ENCODE data around the gene PDRG1. TPM values are rescaled to one million over a fixed set of nuclear protein-coding genes. Genes with fewer than 3 reads are reported as not detected.

The PDRG1 gene
- polyA plus RNA-seq, 1 of the 3 experiments (the other 2 are of a cell fraction), result 18.9 TPM

GRCh38 chr20:31984981-31985471 lies 33.2 kb upstream of the PDRG1 start:
- ChIA-PET CTCF (interaction anchor here (1.1 to 1.3 kb wide), 2 partner anchors 12 to 16 kb away, joined by 3 to 4 read pairs; no protein-coding TSS in a partner anchor), POLR2A (no interaction called here)

GRCh38 chr20:31981784-31982183 lies 29.9 kb upstream of the PDRG1 start:
- Histone ChIP-seq H2AFZ (ENCODE audit: low read depth) (no peak overlapping the region), H3K4me3 (ENCODE audit: low read depth in 2 of 2, low read length in 1 of 2) (no peak overlapping the region)
- POLR2A ChIA-PET, result no interaction called here

More at GRCh38 chr20:31984981-31985471, 33.2 kb upstream of the PDRG1 start:
- H3K4me2 ChIP-seq, result no peak overlapping the region
- no peaks in the 10 kb centered on the region for H3K4me1 ChIP-seq (ENCODE audit: control insufficient read depth in 1 of 2, insufficient read depth in 2 of 2, low read depth in 1 of 2, low read length in 1 of 2)
- no peak overlapping the region for H3K9ac ChIP-seq
- H3K9me3 ChIP-seq, result no peaks in the 10 kb centered on the region
- H3K9me2 ChIP-seq, result no peaks in the 10 kb centered on the region
- WGBS (ENCODE audit: low lambda C conversion rate), result 30% methylated on average over 6 of the region's 6 CpGs
- no peak overlapping the region for H3K4me3 ChIP-seq (ENCODE audit: low read depth in 2 of 2, low read length in 1 of 2)
- H3K36me3 ChIP-seq (replicated peaks in 1 of 2; ENCODE audit: control insufficient read depth in 1 of 2, insufficient read depth in 2 of 2, low read length in 1 of 2), result no peaks in the 10 kb centered on the region
- H3K27ac ChIP-seq (ENCODE audit: low read depth in 2 of 2, low read length in 1 of 2), result no peak overlapping the region
- no peaks in the 10 kb centered on the region for H3F3A ChIP-seq (replicated peaks; ENCODE audit: insufficient read depth)
- no peak overlapping the region for H2AFZ ChIP-seq (ENCODE audit: low read depth)
- H3K79me2 ChIP-seq (ENCODE audit: insufficient read depth), result no peaks in the 10 kb centered on the region
- no peaks in the 10 kb centered on the region for H4K20me1 ChIP-seq (ENCODE audit: insufficient read depth)
- no peak for DNase-seq
- no peaks in the 10 kb centered on the region for H3K27me3 ChIP-seq (ENCODE audit: insufficient read depth)
- TF ChIP-seq IRF3 (IDR thresholded peaks at IDR 0.05; ENCODE audit: low read depth, low read length), result no peak
- no peak for TF ChIP-seq FOXJ3 (CRISPR knock-in tag; IDR thresholded peaks at IDR 0.05)
- no peak for TF ChIP-seq GABPA (IDR thresholded peaks at IDR 0.05; ENCODE audit: low read depth)
- TF ChIP-seq TCF12 (IDR thresholded peaks at IDR 0.05), result no peak
- TF ChIP-seq MXI1 (IDR thresholded peaks at IDR 0.05; ENCODE audit: low read depth, low read length), result no peak
- no peak for TF ChIP-seq JUND (IDR thresholded peaks at IDR 0.05)
- TF ChIP-seq YY1 (IDR thresholded peaks at IDR 0.05; ENCODE audit: low read depth), result no peak
- TF ChIP-seq USF2 (IDR thresholded peaks at IDR 0.05; ENCODE audit: borderline replicate concordance, low read depth, low read length), result no peak
- no peak for TF ChIP-seq RAD21 (IDR thresholded peaks at IDR 0.05; ENCODE audit: low read length)
- no peak for TF ChIP-seq EZH2phosphoT487 (IDR thresholded peaks at IDR 0.05; ENCODE audit: borderline replicate concordance, low read depth)

More at GRCh38 chr20:31981784-31982183, 29.9 kb upstream of the PDRG1 start:
- no peaks in the 10 kb centered on the region for H3K9me2 ChIP-seq
- no peak overlapping the region for H3K27ac ChIP-seq (ENCODE audit: low read depth in 2 of 2, low read length in 1 of 2)
- TF ChIP-seq NFIC (IDR thresholded peaks at IDR 0.05; ENCODE audit: borderline replicate concordance), result no peak
- no peak for TF ChIP-seq GABPA (IDR thresholded peaks at IDR 0.05; ENCODE audit: low read depth)
- TF ChIP-seq EP300 (IDR thresholded peaks at IDR 0.05; ENCODE audit: borderline replicate concordance in 1 of 2, low read depth in 1 of 2, low read length in 1 of 2), result no peak
- 45% methylated on average over 2 of the region's 2 CpGs for WGBS (ENCODE audit: low lambda C conversion rate)
- H3K9me3 ChIP-seq, result no peaks in the 10 kb centered on the region
- H4K20me1 ChIP-seq (ENCODE audit: insufficient read depth), result no peaks in the 10 kb centered on the region
- no peak overlapping the region for H3K9ac ChIP-seq
- no peaks in the 10 kb centered on the region for H3K79me2 ChIP-seq (ENCODE audit: insufficient read depth)
- no peaks in the 10 kb centered on the region for H3K4me1 ChIP-seq (ENCODE audit: control insufficient read depth in 1 of 2, insufficient read depth in 2 of 2, low read depth in 1 of 2, low read length in 1 of 2)
- H3F3A ChIP-seq (replicated peaks; ENCODE audit: insufficient read depth), result no peaks in the 10 kb centered on the region
- CTCF ChIA-PET, result no interaction called here
- no peaks in the 10 kb centered on the region; the same call in 1 of the 2 replicates for H3K27me3 ChIP-seq (ENCODE audit: insufficient read depth)
- DNase-seq, result no peak
- H3K36me3 ChIP-seq (replicated peaks in 1 of 2; ENCODE audit: control insufficient read depth in 1 of 2, insufficient read depth in 2 of 2, low read length in 1 of 2), result no peaks in the 10 kb centered on the region
- no peak overlapping the region for H3K4me2 ChIP-seq

Data from SK-N-SH (cell line).